Caco-2 (cell line): ENCODE measurements around the gene TLK1. TPM values are rescaled to one million over a fixed set of nuclear protein-coding genes. Genes with fewer than 3 reads are reported as not detected.

Source experiments
- BruUV-seq: library from RNA; stranded (reverse); fragments of 400-500 nt; replicated peaks from 2 replicates; lab custom pipeline; 2021; lab: Mats Ljungman, UMichigan
- CTCF ChIA-PET: fragments of 300-600 bp; sonication (Branson Sonifier 250); formaldehyde crosslinking; loops from one replicate; lab custom pipeline; 2022; ENCODE audit warnings: antibody characterized with exemption; lab: Charles Lee
- POLR2A ChIA-PET: fragments of 300-600 bp; sonication (Branson Sonifier 250); formaldehyde crosslinking; loops from one replicate; lab custom pipeline; 2022; ENCODE audit warnings: antibody characterized with exemption; lab: Charles Lee
- DNase-seq, 2 experiments: peaks; one replicate each; pipeline versions ENCODE4 v3.0.0 to v3.0.0-alpha.2; 2020 to 2022
- H3K27me3 ChIP-seq: replicated peaks from 2 replicates; pipeline ENCODE4 v1.6.0; 2011; ENCODE audit warnings: low read length; ENCODE audit not compliant: control insufficient read depth, insufficient read depth
- H3K36me3 ChIP-seq: 2 replicates; pipeline ENCODE4 v1.5.1; 2011; ENCODE audit warnings: low read length; ENCODE audit not compliant: control insufficient read depth, insufficient read depth
- H3K4me1 ChIP-seq: fragments of 250-450 bp; sonication (Bioruptor Pico); 2 replicates; pipeline ENCODE4 v1.5.1; 2020; ENCODE audit warnings: mild to moderate bottlenecking
- H3K4me3 ChIP-seq: 2 replicates; pipeline ENCODE4 v1.5.1; 2011; ENCODE audit warnings: low read depth, mild to moderate bottlenecking, control low read depth, low read length
- H3K9me3 ChIP-seq: fragments of 250-450 bp; sonication (Bioruptor Pico); 2 replicates; pipeline ENCODE4 v1.5.1; 2020; ENCODE audit warnings: mild to moderate bottlenecking, moderate library complexity
- H3K27ac Mint-ChIP-seq: one replicate; pipeline ENCODE4 v1.8.0; 2022; ENCODE audit warnings: mixed read lengths; ENCODE audit not compliant: unreplicated experiment
- H3K27me3 Mint-ChIP-seq: one replicate; pipeline ENCODE4 v1.8.0; 2022; ENCODE audit warnings: mixed read lengths; ENCODE audit not compliant: insufficient read depth, unreplicated experiment
- H3K36me3 Mint-ChIP-seq: one replicate; pipeline ENCODE4 v1.8.0; 2022; ENCODE audit warnings: mild to moderate bottlenecking, mixed read lengths; ENCODE audit not compliant: insufficient read depth, unreplicated experiment
- H3K4me1 Mint-ChIP-seq: one replicate; pipeline ENCODE4 v1.8.0; 2022; ENCODE audit warnings: low read depth, mixed read lengths; ENCODE audit not compliant: unreplicated experiment
- H3K4me3 Mint-ChIP-seq: one replicate; pipeline ENCODE4 v1.8.0; 2022; ENCODE audit warnings: mild to moderate bottlenecking, moderate library complexity, mixed read lengths; ENCODE audit not compliant: unreplicated experiment
- H3K9me3 Mint-ChIP-seq: one replicate; pipeline ENCODE4 v1.8.0; 2022; ENCODE audit warnings: mixed read lengths; ENCODE audit not compliant: unreplicated experiment
- intact Hi-C: fragments of 100-400 bp; cut with micrococcal nuclease; formaldehyde crosslinking; loops from one replicate; pipeline ENCODE4 v1.10.0; 2022; ENCODE audit not compliant: unreplicated experiment
- total RNA-seq: library from RNA; stranded (reverse); gene quantifications from 2 replicates; pipeline ENCODE4 v1.2.3, GENCODE V29; 2022
- TF ChIP-seq, protein P1 (sequence below), 2 experiments: fragments of 200-600 bp in 1 of 2; IDR thresholded peaks; 1 replicate in 1 of 2; 2 replicates in 1 of 2; pipeline versions ENCODE4 v1.5.1 to v1.8.0; 2011 to 2022; ENCODE audit warnings: antibody characterized with exemption in 1 of 2, control low read depth in 1 of 2, inconsistent platforms in 1 of 2, low read depth in 1 of 2, low read length in 1 of 2, mild to moderate bottlenecking in 1 of 2, moderate library complexity in 1 of 2; ENCODE audit not compliant: insufficient read depth in 1 of 2, severe bottlenecking in 1 of 2, unreplicated experiment in 1 of 2

Gene TLK1
- total RNA-seq, 1 experiment from 2014 or later, result 85.1 TPM

DNA sequence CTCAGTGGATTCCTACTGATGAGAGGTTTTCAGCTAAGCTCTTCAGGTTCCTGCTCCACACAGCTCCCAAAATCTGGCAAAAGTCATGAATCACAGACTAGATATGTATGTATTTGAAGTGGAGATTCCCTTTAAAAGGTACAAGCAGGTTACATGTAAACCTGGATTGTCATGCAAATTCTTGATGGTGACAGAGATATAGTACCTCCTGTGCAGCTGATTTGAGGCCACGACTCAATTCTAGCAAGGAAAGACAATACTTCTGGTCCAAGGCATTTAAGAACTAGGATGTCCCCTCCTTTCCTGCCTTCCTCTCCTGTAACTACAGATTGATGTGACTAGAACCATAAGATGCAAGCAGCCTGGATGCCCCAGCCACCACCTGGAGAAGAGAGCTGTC lies 176.6 kb downstream of the TLK1 start:
- intact Hi-C loops, result no loop called here
- TF ChIP-seq, protein P1, sequence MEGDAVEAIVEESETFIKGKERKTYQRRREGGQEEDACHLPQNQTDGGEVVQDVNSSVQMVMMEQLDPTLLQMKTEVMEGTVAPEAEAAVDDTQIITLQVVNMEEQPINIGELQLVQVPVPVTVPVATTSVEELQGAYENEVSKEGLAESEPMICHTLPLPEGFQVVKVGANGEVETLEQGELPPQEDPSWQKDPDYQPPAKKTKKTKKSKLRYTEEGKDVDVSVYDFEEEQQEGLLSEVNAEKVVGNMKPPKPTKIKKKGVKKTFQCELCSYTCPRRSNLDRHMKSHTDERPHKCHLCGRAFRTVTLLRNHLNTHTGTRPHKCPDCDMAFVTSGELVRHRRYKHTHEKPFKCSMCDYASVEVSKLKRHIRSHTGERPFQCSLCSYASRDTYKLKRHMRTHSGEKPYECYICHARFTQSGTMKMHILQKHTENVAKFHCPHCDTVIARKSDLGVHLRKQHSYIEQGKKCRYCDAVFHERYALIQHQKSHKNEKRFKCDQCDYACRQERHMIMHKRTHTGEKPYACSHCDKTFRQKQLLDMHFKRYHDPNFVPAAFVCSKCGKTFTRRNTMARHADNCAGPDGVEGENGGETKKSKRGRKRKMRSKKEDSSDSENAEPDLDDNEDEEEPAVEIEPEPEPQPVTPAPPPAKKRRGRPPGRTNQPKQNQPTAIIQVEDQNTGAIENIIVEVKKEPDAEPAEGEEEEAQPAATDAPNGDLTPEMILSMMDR (IDR thresholded peaks at IDR 0.05; ENCODE audit: insufficient read depth in 1 of 2, low read depth in 1 of 2, low read length in 1 of 2, severe bottlenecking in 1 of 2, unreplicated experiment in 1 of 2), result no peak
- no peak for DNase-seq
- Histone ChIP-seq H3K4me1 (no peaks in the 10 kb centered on the region), H3K4me3 (no peak overlapping the region), H3K36me3 (no peaks in the 10 kb centered on the region), H3K9me3 (no peaks in the 10 kb centered on the region), H3K27me3 (no peaks in the 10 kb centered on the region)
- POLR2A ChIA-PET, result no interaction called here
- Mint-ChIP-seq H3K9me3 (no peaks in the 10 kb centered on the region), H3K27ac (no peak overlapping the region), H3K36me3 (peaks cover 14% of the 10 kb centered on the region), H3K27me3 (no peaks in the 10 kb centered on the region), H3K4me3 (no peak overlapping the region), H3K4me1 (no peaks in the 10 kb centered on the region)
- BruUV-seq, result no TSS peak
- CTCF ChIA-PET, result no interaction called here

DNA sequence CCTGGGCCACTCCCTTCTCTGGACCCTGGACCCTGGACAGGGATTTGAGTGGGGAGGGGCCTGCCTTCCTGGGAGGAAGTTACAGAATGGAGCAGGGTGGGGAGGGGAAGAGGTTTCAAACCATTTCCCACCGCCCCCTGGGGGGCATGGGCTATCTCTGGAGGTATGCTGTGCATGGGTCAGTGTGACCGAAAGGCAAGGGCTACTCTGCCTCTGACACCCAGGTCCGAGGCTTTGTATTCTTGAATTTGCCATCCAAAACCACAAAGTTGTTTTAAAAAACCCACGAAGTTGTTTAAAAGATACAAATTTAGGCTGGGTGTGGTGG lies 184.8 kb downstream of the TLK1 start:
- POLR2A ChIA-PET, result no interaction called here
- no TSS peak for BruUV-seq
- DNase-seq, result no peak

DNA sequence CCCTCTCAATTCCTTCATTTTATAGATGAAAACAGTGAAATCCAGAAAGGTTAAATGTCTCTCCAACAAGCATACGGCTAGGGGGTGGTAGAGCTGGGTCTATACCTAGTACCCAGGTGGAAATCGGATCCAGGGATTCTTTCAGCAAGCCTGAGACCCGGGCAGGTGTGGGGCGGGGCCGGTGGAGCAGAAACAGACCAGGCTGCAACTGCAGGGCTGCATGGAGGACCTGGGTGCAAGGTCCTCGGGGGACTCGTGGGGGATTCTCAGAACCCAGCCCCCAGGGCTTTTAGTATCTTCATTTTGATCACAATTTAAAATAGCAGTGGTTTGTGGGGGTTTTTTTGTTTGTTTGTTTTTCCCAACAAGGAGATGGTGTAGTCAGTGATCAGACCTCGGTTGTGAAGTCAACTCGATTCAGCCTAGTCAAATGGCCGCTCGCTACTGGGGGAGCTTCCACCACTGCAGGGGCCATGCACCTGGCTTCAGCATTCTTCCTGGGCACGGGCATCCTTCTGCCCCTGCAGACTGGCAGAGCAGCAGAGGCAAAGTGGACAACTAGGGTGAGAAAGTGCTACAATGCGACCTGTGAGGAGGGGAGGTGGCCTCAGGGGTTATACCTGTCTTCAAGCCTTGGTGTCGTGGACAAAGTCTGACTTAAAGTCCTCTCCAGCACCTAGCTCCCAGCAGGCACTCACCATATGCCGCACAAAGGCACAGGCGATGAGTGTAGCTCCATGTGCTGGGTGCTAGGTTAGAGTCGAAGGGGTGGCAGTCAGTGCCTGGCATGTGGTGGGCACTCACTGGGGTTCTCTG lies 185.4 kb downstream of the TLK1 start:
- no peak overlapping the region for H3K4me3 Mint-ChIP-seq
- H3K4me1 Mint-ChIP-seq, result peaks cover 7% of the 10 kb centered on the region
- H3K36me3 ChIP-seq, result no peaks in the 10 kb centered on the region
- TF ChIP-seq, protein P1 (IDR thresholded peaks at IDR 0.05; ENCODE audit: insufficient read depth in 1 of 2, low read depth in 1 of 2, low read length in 1 of 2, severe bottlenecking in 1 of 2, unreplicated experiment in 1 of 2), result no peak
- no peaks in the 10 kb centered on the region for H3K9me3 Mint-ChIP-seq
- H3K36me3 Mint-ChIP-seq, result peaks cover 27% of the 10 kb centered on the region
- H3K9me3 ChIP-seq, result no peaks in the 10 kb centered on the region
- H3K27ac Mint-ChIP-seq, result no peak overlapping the region
- H3K27me3 Mint-ChIP-seq, result no peaks in the 10 kb centered on the region
- no peaks in the 10 kb centered on the region for H3K27me3 ChIP-seq
- intact Hi-C loops, result loop anchor here (10.0 kb wide), 1 partner anchor 269 kb away; no protein-coding TSS in a partner anchor
- BruUV-seq, result no TSS peak
- CTCF ChIA-PET, result interaction anchor here (3.8 kb wide), 1 partner anchor 441 kb away, joined by 32 read pairs; no protein-coding TSS in a partner anchor
- POLR2A ChIA-PET, result no interaction called here
- DNase-seq, result no peak
- H3K4me3 ChIP-seq, result no peak overlapping the region
- peaks cover 29% of the 10 kb centered on the region for H3K4me1 ChIP-seq

More for the DNA sequence above, 184.8 kb downstream of the TLK1 start:
- CTCF ChIA-PET, result no interaction called here
- no peak overlapping the region for H3K4me3 ChIP-seq
- H3K27ac Mint-ChIP-seq, result no peak overlapping the region
- H3K27me3 ChIP-seq, result no peaks in the 10 kb centered on the region
- peaks cover 27% of the 10 kb centered on the region for H3K36me3 Mint-ChIP-seq
- H3K4me1 ChIP-seq, result peaks cover 29% of the 10 kb centered on the region
- H3K4me1 Mint-ChIP-seq, result peaks cover 7% of the 10 kb centered on the region
- no peaks in the 10 kb centered on the region for H3K27me3 Mint-ChIP-seq
- intact Hi-C loops, result loop anchor here (10.0 kb wide), 1 partner anchor 269 kb away; no protein-coding TSS in a partner anchor
- H3K4me3 Mint-ChIP-seq, result no peak overlapping the region
- H3K9me3 Mint-ChIP-seq, result no peaks in the 10 kb centered on the region
- no peaks in the 10 kb centered on the region for H3K9me3 ChIP-seq
- TF ChIP-seq, protein P1 (IDR thresholded peaks at IDR 0.05; ENCODE audit: insufficient read depth in 1 of 2, low read depth in 1 of 2, low read length in 1 of 2, severe bottlenecking in 1 of 2, unreplicated experiment in 1 of 2), result no peak
- no peaks in the 10 kb centered on the region for H3K36me3 ChIP-seq
